Endothelial cell of umbilical vein (primary cell): Measurements from ENCODE around the gene GAS7.

Experiments
- EZH2 ChIP-seq: IDR thresholded peaks from 2 replicates; pipeline ENCODE4 v1.6.1; 2012; ENCODE audit warnings: borderline replicate concordance, low read depth, mild to moderate bottlenecking, moderate library complexity, low read length, inconsistent platforms; ENCODE audit not compliant: severe bottlenecking
- FOS ChIP-seq: IDR thresholded peaks from 2 replicates; pipeline ENCODE4 v1.6.1; 2011; ENCODE audit warnings: mild to moderate bottlenecking, low read length, moderate library complexity, borderline replicate concordance; ENCODE audit not compliant: insufficient read depth
- GATA2 ChIP-seq: IDR thresholded peaks from 2 replicates; pipeline ENCODE4 v1.7.0; 2011; ENCODE audit warnings: low read depth, mild to moderate bottlenecking, moderate library complexity, mixed read lengths, low read length; ENCODE audit not compliant: insufficient read length, insufficient read depth
- MYC ChIP-seq: IDR thresholded peaks from one replicate; pipeline ENCODE4 v1.6.1; 2011; ENCODE audit warnings: mild to moderate bottlenecking, low read depth, low read length
- POLR2AphosphoS5 ChIP-seq: IDR thresholded peaks from 2 replicates; pipeline ENCODE4 v1.6.1; 2012; ENCODE audit warnings: low read depth, mild to moderate bottlenecking, control low read depth, low read length, moderate library complexity; ENCODE audit not compliant: insufficient read depth
- TF ChIP-seq, protein P1 (sequence below): IDR thresholded peaks from 2 replicates; pipeline ENCODE4 v1.6.1; 2011; ENCODE audit not compliant: insufficient read depth, insufficient read length
- TF ChIP-seq, protein P2 (sequence below), 2 donors: IDR thresholded peaks; 1 replicate in 1 of 2; 2 replicates in 1 of 2; pipeline ENCODE4 v1.5.1; 2011; ENCODE audit warnings: low read length in 2 of 2, mild to moderate bottlenecking in 2 of 2, moderate library complexity in 2 of 2, control low read depth in 1 of 2, inconsistent platforms in 1 of 2, low read depth in 1 of 2; ENCODE audit not compliant: insufficient read depth in 1 of 2; ENCODE audit errors: extremely low read depth in 1 of 2

GRCh38 chr17:10247810-10248209 lies 49.4 kb upstream of the GAS7 start:
- TF ChIP-seq, protein P1, sequence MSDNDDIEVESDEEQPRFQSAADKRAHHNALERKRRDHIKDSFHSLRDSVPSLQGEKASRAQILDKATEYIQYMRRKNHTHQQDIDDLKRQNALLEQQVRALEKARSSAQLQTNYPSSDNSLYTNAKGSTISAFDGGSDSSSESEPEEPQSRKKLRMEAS, result no peak
- TF ChIP-seq, protein P2, sequence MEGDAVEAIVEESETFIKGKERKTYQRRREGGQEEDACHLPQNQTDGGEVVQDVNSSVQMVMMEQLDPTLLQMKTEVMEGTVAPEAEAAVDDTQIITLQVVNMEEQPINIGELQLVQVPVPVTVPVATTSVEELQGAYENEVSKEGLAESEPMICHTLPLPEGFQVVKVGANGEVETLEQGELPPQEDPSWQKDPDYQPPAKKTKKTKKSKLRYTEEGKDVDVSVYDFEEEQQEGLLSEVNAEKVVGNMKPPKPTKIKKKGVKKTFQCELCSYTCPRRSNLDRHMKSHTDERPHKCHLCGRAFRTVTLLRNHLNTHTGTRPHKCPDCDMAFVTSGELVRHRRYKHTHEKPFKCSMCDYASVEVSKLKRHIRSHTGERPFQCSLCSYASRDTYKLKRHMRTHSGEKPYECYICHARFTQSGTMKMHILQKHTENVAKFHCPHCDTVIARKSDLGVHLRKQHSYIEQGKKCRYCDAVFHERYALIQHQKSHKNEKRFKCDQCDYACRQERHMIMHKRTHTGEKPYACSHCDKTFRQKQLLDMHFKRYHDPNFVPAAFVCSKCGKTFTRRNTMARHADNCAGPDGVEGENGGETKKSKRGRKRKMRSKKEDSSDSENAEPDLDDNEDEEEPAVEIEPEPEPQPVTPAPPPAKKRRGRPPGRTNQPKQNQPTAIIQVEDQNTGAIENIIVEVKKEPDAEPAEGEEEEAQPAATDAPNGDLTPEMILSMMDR (IDR thresholded peaks at IDR 0.05; ENCODE audit: extremely low read depth in 1 of 2, insufficient read depth in 1 of 2, low read depth in 1 of 2, low read length in 2 of 2), result no peak
- TF ChIP-seq MYC, result no peak
- TF ChIP-seq POLR2AphosphoS5, result no peak
- no peak for TF ChIP-seq FOS
- no peak for TF ChIP-seq GATA2
- no peak for TF ChIP-seq EZH2
